Measurements from ENCODE around the gene TTC8. TPM values are rescaled to one million over a fixed set of nuclear protein-coding genes. Genes with fewer than 3 reads are reported as not detected.
"Not testable (repeated sequence)": the region's sequence is repeated elsewhere in the genome, so short reads cannot be mapped to it uniquely, and the experiment has no call there.

TTC8 gene
- 3.4 and 4.2 TPM in 2 replicates for total RNA-seq

DNA sequence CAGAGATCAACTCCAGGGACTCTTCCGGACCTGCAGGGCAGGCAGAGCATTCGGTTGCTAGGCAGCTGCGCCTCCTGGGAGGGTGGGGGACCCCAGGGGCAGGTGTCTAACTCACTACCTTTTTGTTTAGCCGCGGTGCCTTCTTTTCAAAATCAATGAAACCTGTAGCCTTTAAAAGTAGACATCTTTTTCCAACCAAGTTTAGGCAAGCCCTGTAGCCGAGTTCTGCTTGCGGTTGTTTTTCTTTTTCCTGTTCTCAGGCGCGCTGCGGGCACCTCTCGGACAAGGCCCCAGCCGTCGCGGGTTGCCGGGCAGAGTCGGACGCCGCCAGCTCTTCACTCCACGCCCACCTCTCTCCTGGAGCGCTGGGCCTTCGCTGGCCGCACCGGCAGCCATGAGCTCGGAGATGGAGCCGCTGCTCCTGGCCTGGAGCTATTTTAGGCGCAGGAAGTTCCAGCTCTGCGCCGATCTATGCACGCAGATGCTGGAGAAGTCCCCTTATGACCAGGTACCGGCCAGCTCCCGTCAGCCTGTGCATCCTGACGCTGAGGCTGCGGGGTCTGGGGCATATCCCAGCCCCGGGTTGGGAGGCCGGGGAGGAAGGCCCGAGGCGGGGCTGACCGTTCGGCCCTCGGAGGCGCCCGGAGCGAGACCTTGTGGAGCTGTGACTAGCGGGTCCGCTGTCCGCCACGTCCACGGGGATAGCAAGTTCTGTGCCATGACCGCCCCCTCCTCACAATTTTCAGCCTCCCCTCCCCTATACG, at the start of gene TTC8:
Gene TTC8, plus strand, starts transcription at position 338 of the 764 bp plus-strand sequence. Its CDS starts 57 bp downstream, at position 395.
- Mint-ChIP-seq H3K27ac (peak within 1 kb of the TSS; percentile 95), H3K9me3 (no peaks in the 10 kb centered on the region)
- peak; percentile 94 for DNase-seq

DNA sequence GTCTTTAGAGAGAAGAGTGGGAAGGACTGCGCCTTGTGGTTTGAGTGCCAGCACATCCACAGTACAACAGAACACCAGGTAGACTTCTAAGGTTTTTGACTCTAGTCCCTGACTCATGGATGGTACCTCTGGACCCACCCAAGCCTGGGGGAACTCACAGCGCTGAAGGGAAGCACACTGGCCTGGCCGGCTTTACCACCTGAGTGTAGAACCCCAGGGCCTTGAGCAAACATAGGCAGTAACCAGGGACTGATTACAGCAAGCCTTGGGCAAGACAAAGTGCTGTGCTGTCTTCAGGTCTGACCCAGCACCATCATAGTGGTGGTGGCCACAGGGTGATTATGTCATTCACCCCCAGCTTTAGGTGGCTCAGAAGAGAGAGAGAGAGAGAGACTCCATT, 48.9 kb upstream of the TTC8 start:
- H3K27me3 Mint-ChIP-seq: no peaks in the 10 kb centered on the region
- intact Hi-C loops (cut with micrococcal nuclease): no loop called here
- H3K9me3 Mint-ChIP-seq: no peaks in the 10 kb centered on the region
- no peak overlapping the region for H3K4me3 Mint-ChIP-seq
- H3K27ac Mint-ChIP-seq: no peak overlapping the region
- no peak for DNase-seq
- no peaks in the 10 kb centered on the region for H3K36me3 Mint-ChIP-seq (ENCODE audit: low read depth)
- no peaks in the 10 kb centered on the region for H3K4me1 Mint-ChIP-seq

More for the DNA sequence above, at the start of gene TTC8:
- no peaks in the 10 kb centered on the region for H3K36me3 Mint-ChIP-seq (ENCODE audit: low read depth)
- peaks cover 32% of the 10 kb centered on the region for H3K27me3 Mint-ChIP-seq
- H3K4me3 Mint-ChIP-seq: peak within 1 kb of the TSS; percentile 84
- H3K4me1 Mint-ChIP-seq: peaks cover 11% of the 10 kb centered on the region
- intact Hi-C loops (cut with micrococcal nuclease): loop anchor here (1.0 to 10.0 kb wide), 4 partner anchors 32 to 1508 kb away; partner anchors contain the start of genes EML5, NRDE2, PSMC1 and ZC3H14

DNA sequence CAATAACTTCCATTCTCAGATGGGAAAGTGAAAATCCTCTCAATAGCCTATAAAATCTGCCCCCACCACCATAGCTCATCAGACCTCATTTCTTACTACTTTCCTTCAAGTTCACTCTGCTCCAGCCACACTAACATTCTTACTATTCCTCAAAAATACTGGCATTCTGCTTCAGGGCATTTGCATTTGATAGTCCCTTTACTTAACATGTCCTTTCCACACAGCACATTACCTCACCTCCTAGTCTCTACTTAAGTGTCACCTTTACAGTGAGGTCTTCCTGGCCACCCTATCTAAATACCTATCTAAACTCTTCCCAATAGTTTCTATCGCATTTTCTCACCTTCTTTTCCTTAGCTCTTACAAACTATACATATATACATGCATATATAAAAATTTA, 38.5 kb upstream of the TTC8 start:
- no peak overlapping the region for H3K4me3 Mint-ChIP-seq
- intact Hi-C loops (cut with micrococcal nuclease): no loop called here
- peaks cover 25% of the 10 kb centered on the region for H3K9me3 Mint-ChIP-seq
- H3K27me3 Mint-ChIP-seq: peaks cover 18% of the 10 kb centered on the region
- peaks cover 2% of the 10 kb centered on the region for H3K36me3 Mint-ChIP-seq (ENCODE audit: low read depth)
- peaks cover 2% of the 10 kb centered on the region for H3K4me1 Mint-ChIP-seq
- H3K27ac Mint-ChIP-seq: no peak overlapping the region
- no peak for DNase-seq

DNA sequence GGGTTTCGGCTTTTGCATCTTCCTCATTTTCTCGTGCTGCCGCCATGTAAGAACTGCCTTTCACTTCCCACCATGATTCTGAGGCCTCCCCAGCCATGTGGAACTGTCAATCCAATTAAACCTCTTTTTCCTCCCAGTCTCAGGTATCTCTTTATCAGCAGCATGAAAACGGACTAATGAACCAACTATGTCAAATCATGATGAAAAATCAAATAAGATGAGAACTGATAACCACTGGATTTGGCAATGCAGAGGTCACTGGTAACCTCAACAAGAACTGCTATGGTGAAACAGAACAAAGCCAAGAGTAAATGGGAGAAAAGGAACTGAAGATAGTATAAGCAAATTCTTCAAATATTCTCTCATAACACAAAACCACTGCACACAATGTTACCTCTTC, 37.7 kb upstream of the TTC8 start:
- no peak for DNase-seq
- intact Hi-C loops (cut with micrococcal nuclease): no loop called here
- Mint-ChIP-seq H3K36me3 (ENCODE audit: low read depth) (peaks cover 2% of the 10 kb centered on the region), H3K27me3 (peaks cover 24% of the 10 kb centered on the region), H3K27ac (no peak overlapping the region), H3K4me1 (peaks cover 4% of the 10 kb centered on the region), H3K4me3 (no peak overlapping the region), H3K9me3 (peaks cover 23% of the 10 kb centered on the region)

DNA sequence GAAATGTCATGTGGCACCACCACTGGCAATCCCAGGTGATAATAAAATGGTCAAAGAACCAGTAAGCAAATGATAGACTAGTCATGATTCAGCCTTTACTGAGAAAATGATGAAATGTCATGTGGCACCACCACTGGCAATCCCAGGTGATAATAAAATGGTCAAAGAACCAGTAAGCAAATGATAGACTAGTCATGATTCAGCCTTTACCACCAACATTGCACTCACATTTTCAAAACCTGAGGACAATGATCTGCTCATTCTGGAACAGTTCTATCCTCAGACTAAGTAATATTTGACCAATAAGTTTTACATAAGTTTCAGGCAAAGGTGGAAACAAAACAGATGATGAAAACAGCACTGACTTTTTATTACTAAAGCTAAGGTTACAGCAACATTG, 34.9 kb upstream of the TTC8 start:
- H3K4me3 Mint-ChIP-seq; H3K27ac Mint-ChIP-seq; H3K36me3 Mint-ChIP-seq (ENCODE audit: low read depth); H3K4me1 Mint-ChIP-seq; H3K9me3 Mint-ChIP-seq; intact Hi-C loops (cut with micrococcal nuclease); DNase-seq: not testable (repeated sequence)
- H3K27me3 Mint-ChIP-seq: peaks cover 34% of the 10 kb centered on the region

DNA sequence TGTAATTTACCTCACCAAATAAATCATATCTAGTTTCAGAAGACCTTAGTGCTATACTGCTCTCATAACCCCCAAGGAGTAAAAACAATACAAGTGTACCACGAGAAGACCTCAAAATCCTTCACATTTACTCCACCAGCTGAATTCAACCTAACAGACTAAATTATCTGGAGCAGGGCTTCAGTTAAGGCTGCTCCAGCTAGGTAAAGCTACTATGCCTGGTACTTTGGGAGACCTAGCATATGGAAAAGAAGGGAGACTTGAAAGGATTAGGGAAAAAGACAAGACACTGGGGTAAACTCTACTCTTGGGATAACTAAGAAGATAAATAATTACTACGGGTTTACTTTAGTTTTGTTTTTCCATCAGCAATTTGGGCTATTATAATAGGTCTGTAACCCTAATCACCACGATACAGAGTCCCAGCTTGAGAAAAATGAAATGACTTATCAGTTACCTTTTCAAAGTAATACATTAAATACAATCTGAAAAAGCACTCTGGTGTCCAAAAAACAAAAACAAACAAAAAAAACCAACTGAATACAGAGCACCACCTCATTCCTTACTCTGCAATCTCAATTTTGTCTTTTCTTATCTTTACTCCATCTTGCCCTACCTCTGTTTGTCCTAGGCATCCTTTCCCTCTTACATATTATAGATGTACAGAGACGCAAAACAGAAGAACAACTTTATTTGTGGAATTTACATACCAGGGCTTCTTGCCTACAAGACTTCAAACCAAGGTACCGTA, 33.8 kb upstream of the TTC8 start:
- intact Hi-C loops (cut with micrococcal nuclease): no loop called here
- Mint-ChIP-seq H3K4me3 (peak overlapping the region; percentile 83), H3K36me3 (ENCODE audit: low read depth) (no peaks in the 10 kb centered on the region), H3K4me1 (peaks cover 7% of the 10 kb centered on the region), H3K27ac (no peak overlapping the region), H3K27me3 (peaks cover 37% of the 10 kb centered on the region), H3K9me3 (no peaks in the 10 kb centered on the region)
- DNase-seq: no peak

DNA sequence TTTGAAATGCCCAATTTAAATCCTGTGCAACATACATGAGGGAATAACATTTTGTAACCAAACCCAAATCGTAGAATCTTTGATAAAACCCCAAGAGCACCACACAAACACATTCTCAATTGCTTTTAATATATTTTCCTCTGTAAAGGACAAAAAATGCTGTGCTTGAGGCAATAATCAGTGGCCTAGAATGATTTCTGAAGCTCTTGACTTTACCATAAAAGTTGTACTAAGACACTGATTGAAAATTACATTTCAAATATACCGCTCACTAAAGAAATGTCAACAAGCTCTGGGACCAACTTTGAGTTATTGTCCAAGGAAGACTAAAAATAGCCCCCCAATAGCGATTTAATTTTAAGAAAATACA, 33.2 kb upstream of the TTC8 start:
- H3K27ac Mint-ChIP-seq: no peak overlapping the region

DNA sequence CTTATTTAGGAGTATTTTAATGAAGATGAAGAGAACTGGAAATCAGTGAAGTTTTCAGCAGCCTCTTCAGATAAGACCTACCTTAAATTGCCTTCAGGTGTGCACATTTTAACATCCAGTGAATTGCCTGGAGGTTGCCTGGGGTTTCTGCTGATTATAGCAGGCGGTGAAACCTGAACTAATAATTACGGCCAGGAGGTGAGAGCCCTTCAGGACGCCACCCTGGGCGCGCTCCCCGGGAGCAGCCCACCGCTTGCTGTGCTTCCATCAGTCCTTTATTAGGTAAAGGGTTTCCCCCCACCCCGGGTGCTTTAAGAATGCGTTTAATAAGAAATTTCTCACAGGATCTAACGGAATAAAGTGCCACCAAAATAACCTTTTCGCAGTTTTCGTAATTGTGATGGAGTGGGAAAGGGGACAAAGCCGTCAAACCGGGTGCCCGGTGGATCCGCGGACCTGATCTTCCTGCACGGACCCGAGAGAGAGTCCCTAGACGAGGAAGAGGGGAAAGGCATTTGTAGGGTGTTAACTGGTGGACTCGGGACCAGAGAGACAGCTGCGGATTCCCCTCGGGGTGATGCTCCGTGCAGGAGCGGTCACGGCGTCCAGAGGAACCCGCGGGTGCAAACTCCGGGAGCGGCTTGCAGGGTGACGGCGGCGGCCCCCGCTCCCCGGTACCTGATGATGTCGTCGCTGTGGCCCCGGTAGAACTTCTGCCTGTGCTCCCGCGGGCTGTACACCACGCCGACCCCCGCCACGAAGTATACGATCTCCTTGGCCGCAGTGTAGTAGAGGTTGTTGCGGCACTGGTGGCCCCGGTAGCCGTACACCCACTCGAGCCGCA, 32.6 kb upstream of the TTC8 start:
- Mint-ChIP-seq H3K27me3 (peaks cover 37% of the 10 kb centered on the region), H3K4me1 (peaks cover 7% of the 10 kb centered on the region), H3K9me3 (no peaks in the 10 kb centered on the region), H3K4me3 (peak overlapping the region; percentile 83), H3K36me3 (ENCODE audit: low read depth) (no peaks in the 10 kb centered on the region), H3K27ac (peak overlapping the region; percentile 15)
- intact Hi-C loops (cut with micrococcal nuclease): loop anchor here (1.0 to 2.0 kb wide), 2 partner anchors 32 to 229 kb away; partner anchors contain the start of genes TTC8 and ZC3H14
- DNase-seq: no peak

More for the DNA sequence above, 33.2 kb upstream of the TTC8 start:
- peak overlapping the region; percentile 83 for H3K4me3 Mint-ChIP-seq
- no peaks in the 10 kb centered on the region for H3K9me3 Mint-ChIP-seq
- no peaks in the 10 kb centered on the region for H3K36me3 Mint-ChIP-seq (ENCODE audit: low read depth)
- peaks cover 37% of the 10 kb centered on the region for H3K27me3 Mint-ChIP-seq
- no peak for DNase-seq
- intact Hi-C loops (cut with micrococcal nuclease): no loop called here
- H3K4me1 Mint-ChIP-seq: peaks cover 7% of the 10 kb centered on the region

DNA sequence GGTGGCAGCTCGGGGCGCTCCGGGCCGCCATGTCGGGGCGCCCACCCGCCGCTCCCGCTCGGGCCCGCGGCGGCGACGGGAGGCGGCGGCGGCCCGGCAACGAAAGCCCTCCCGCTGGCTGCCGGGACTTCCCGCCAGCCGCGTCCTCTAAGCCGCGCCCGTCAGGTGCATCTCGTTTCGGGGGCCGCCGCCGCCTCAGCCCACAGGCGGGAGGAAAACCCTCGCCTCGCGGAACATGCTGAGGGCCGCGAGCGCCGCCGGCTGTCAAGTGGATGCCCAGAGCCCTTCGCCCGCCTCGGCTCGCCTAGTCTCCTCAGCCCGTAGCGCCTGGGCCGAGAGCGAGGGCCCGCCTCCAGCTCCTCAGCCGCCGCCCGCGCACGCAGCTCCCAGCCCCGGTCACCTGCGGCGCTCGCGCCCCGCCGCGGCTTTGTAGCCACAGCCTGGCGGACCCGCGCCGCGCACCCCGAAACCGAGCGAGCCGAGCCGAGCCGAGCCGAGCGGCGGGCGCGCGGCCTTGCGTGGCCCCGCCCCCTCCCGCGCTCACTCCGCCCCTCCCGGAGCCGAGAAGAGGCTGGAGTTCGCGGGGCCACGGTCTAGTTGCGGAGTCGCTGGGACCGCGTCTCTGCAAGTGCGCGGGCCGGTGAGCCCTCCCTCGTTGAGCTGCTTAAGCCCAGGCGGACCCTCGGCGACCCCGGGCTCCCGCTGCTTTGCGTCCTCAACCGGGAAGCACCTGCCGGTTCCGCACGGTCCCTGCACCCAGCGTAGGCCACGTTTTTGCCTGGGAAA, 31.8 kb upstream of the TTC8 start, which contains the start of gene EML5:
Gene EML5, minus strand, starts transcription at position 481 of the 786 bp plus-strand sequence. Its CDS starts 450 bp downstream, at position 31.
- Mint-ChIP-seq H3K27ac (peak within 1 kb of the TSS; percentile 15), H3K4me3 (peak within 1 kb of the TSS; percentile 83), H3K4me1 (peaks cover 7% of the 10 kb centered on the region), H3K36me3 (ENCODE audit: low read depth) (no peaks in the 10 kb centered on the region), H3K9me3 (no peaks in the 10 kb centered on the region), H3K27me3 (peaks cover 37% of the 10 kb centered on the region)
- DNase-seq: peak; percentile 95
- intact Hi-C loops (cut with micrococcal nuclease): loop anchor here (1.0 to 2.0 kb wide), 2 partner anchors 32 to 230 kb away; partner anchors contain the start of genes TTC8 and ZC3H14

DNA sequence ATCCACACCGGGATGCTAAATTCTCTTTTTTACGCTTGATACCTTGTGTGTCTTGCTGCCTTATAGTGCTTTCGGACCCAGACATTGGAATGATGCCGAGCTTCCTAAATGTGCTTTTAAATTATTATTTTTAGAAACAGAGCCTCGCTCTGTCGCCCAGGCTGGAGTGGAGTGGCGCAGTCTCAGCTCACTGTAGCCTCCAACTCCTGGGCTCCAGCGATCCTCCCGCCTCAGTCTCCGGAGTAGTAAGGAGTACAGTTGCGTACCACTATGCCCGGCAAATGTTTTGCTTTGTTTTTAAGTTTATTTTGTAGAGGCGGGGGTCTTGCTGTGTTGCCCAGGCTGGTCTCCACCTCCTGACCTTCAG, 31.2 kb upstream of the TTC8 start:
- intact Hi-C loops (cut with micrococcal nuclease): loop anchor here (2.0 kb wide), 1 partner anchor 230 kb away; the partner anchor contains the start of gene ZC3H14
- H3K27ac Mint-ChIP-seq: no peak overlapping the region
- H3K27me3 Mint-ChIP-seq: peaks cover 39% of the 10 kb centered on the region

DNA sequence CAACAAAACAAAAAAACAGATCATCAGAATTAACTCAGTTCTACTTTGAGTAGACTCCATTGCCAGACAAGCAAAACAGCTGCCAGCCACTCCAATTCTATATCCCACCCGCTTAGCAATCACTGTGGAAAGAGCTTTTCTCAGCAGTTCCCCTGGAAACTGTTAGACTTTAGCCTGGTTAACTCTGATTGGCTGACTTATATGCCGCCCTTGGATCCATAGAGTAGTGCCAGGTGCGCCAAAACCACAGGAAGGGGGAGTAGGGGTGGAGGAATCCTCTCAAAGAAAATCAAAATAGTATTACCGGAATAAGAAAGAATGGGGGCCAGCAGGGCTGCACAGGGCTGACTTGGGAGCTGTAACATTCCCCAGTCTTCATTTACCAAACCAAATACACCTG, 26.3 kb upstream of the TTC8 start:
- Mint-ChIP-seq H3K9me3 (no peaks in the 10 kb centered on the region), H3K4me1 (no peaks in the 10 kb centered on the region), H3K36me3 (ENCODE audit: low read depth) (no peaks in the 10 kb centered on the region), H3K27me3 (peaks cover 33% of the 10 kb centered on the region), H3K4me3 (no peak overlapping the region), H3K27ac (no peak overlapping the region)
- no peak for DNase-seq
- intact Hi-C loops (cut with micrococcal nuclease): no loop called here

More for the DNA sequence above, 31.2 kb upstream of the TTC8 start:
- Mint-ChIP-seq H3K36me3 (ENCODE audit: low read depth) (no peaks in the 10 kb centered on the region), H3K4me3 (peak overlapping the region; percentile 77), H3K4me1 (peaks cover 7% of the 10 kb centered on the region), H3K9me3 (no peaks in the 10 kb centered on the region)
- no peak for DNase-seq

DNA sequence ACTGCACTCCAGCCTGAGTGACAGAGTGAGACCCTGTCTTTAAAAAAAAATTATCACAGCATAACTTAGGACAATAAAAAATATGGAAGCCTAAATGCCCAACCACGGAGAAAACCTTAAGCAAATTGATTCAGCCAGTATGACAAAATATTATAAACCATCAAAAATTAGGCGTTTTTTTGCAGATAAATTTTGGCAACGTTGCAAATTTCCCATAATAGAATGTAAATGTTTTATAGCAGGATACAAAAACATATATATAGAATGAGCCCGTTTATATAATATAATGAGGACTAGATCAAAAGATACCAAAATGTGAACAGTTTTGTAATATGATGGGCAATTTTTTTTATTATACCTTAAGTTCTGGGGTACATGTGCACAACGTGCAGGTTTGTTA, 24.9 kb upstream of the TTC8 start:
- H3K27ac Mint-ChIP-seq: no peak overlapping the region
- H3K36me3 Mint-ChIP-seq (ENCODE audit: low read depth): no peaks in the 10 kb centered on the region
- DNase-seq: no peak
- H3K4me3 Mint-ChIP-seq: no peak overlapping the region
- peaks cover 23% of the 10 kb centered on the region for H3K27me3 Mint-ChIP-seq
- intact Hi-C loops (cut with micrococcal nuclease): no loop called here
- no peaks in the 10 kb centered on the region for H3K9me3 Mint-ChIP-seq
- H3K4me1 Mint-ChIP-seq: no peaks in the 10 kb centered on the region

DNA sequence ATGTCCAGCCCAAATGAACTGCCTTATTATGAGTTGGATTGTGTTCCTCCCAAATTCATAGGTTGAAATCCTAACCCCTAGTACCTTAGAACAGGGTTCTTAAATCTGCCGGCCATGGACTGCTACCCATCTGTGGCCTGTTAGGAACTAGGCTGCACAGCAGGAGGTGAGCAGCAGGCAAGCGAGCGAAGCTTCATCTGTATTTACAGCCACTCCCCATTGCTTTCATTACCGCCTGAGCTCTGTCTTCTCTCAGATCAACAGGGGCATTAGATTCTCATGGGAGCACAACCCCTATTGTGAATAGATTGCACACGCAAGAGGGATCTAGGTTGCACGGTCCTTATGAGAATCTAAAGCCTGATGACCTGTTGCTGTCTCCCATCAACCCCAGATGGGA, 21.9 kb upstream of the TTC8 start:
- intact Hi-C loops (cut with micrococcal nuclease): no loop called here
- Mint-ChIP-seq H3K4me1 (no peaks in the 10 kb centered on the region), H3K27ac (no peak overlapping the region), H3K27me3 (peaks cover 23% of the 10 kb centered on the region), H3K4me3 (no peak overlapping the region), H3K36me3 (ENCODE audit: low read depth) (no peaks in the 10 kb centered on the region), H3K9me3 (no peaks in the 10 kb centered on the region)
- DNase-seq: peak; percentile 30

All from activated CD4-positive, alpha-beta T cell treated with anti-CD3 and anti-CD28 coated beads, Interleukin-2, amount 10 ng/mL, durations not matched to agents 24 days and 14 days (primary cell).